ENCODE data around the gene MSI2. TPM values are rescaled to one million over a fixed set of nuclear protein-coding genes. Genes with fewer than 3 reads are reported as not detected.

Gene MSI2
- total and polyA plus RNA-seq, 7 donors, result 12.6 to 25.8 (median 21.3) TPM

- Histone ChIP-seq H3K9me3 (no peaks in the 10 kb centered on the region), H3K4me3 (no peak overlapping the region), H3K4me1 (no peaks in the 10 kb centered on the region), H3K36me3 (no peaks in the 10 kb centered on the region), H3K27ac (no peak overlapping the region), H3K27me3 (no peaks in the 10 kb centered on the region)
- 51 to 64% methylated on average over 13 of the region's 13 CpGs for WGBS, 2 donors
- no peak for DNase-seq
- intact Hi-C loops (cut with DNase I), result no loop called here
- TF ChIP-seq POLR2AphosphoS5 (IDR thresholded peaks at IDR 0.05) (no peak), POLR2A (IDR thresholded peaks at IDR 0.05) (no peak), EP300 (IDR thresholded peaks at IDR 0.05) (no peak), CTCF (IDR thresholded peaks at IDR 0.05) (no peak)
Observed at GRCh38 chr17:57366558-57367351, 110.4 kb downstream of the MSI2 start.

- no peak for TF ChIP-seq EP300 (IDR thresholded peaks at IDR 0.05)
- TF ChIP-seq POLR2A (IDR thresholded peaks at IDR 0.05), result no peak
- TF ChIP-seq CTCF (IDR thresholded peaks at IDR 0.05), result no peak
- TF ChIP-seq POLR2AphosphoS5 (IDR thresholded peaks at IDR 0.05), result no peak
Observed at GRCh38 chr17:57368637-57369336, 112.5 kb downstream of the MSI2 start.

GRCh38 chr17:57369509-57369945 lies 113.2 kb downstream of the MSI2 start:
- H3K4me1 ChIP-seq, result no peaks in the 10 kb centered on the region
- no peak overlapping the region for H3K27ac ChIP-seq
- WGBS, 2 donors, result 39 to 63% methylated on average over 2 of the region's 2 CpGs

More at GRCh38 chr17:57368637-57369336, 112.5 kb downstream of the MSI2 start:
- peaks cover 0 to 3% (median 0%) of the 10 kb centered on the region in 4 donors for H3K9me3 ChIP-seq
- no peaks in the 10 kb centered on the region for H3K27me3 ChIP-seq
- 69 to 85% methylated on average over 6 of the region's 6 CpGs for WGBS, 2 donors
- no peak for DNase-seq
- no peak overlapping the region for H3K27ac ChIP-seq
- H3K36me3 ChIP-seq, result no peaks in the 10 kb centered on the region
- no peaks in the 10 kb centered on the region for H3K4me1 ChIP-seq
- no peak overlapping the region for H3K4me3 ChIP-seq
- intact Hi-C loops (cut with DNase I), result no loop called here

GRCh38 chr17:57370037-57370581 lies 113.8 kb downstream of the MSI2 start:
- WGBS, 2 donors, result 57 to 70% methylated on average over 6 of the region's 6 CpGs
- DNase-seq, result no peak
- intact Hi-C loops (cut with DNase I), result no loop called here
- Histone ChIP-seq H3K36me3 (no peaks in the 10 kb centered on the region), H3K4me3 (no peak overlapping the region), H3K9me3 (peaks cover 0 to 3% (median 0%) of the 10 kb centered on the region in 4 donors), H3K4me1 (no peaks in the 10 kb centered on the region), H3K27me3 (no peaks in the 10 kb centered on the region), H3K27ac (no peak overlapping the region)
- TF ChIP-seq POLR2A (IDR thresholded peaks at IDR 0.05) (no peak), CTCF (IDR thresholded peaks at IDR 0.05) (no peak), EP300 (IDR thresholded peaks at IDR 0.05) (no peak), POLR2AphosphoS5 (IDR thresholded peaks at IDR 0.05) (no peak)

More at GRCh38 chr17:57369509-57369945, 113.2 kb downstream of the MSI2 start:
- DNase-seq, result no peak
- intact Hi-C loops (cut with DNase I), result no loop called here
- Histone ChIP-seq H3K4me3 (no peak overlapping the region), H3K36me3 (no peaks in the 10 kb centered on the region), H3K9me3 (peaks cover 0 to 3% (median 0%) of the 10 kb centered on the region in 4 donors), H3K27me3 (no peaks in the 10 kb centered on the region)
- TF ChIP-seq EP300 (IDR thresholded peaks at IDR 0.05) (no peak), POLR2AphosphoS5 (IDR thresholded peaks at IDR 0.05) (no peak)

- no peak for DNase-seq
- no peak for TF ChIP-seq POLR2A (IDR thresholded peaks at IDR 0.05)
- TF ChIP-seq CTCF (IDR thresholded peaks at IDR 0.05), result no peak
- TF ChIP-seq EP300 (IDR thresholded peaks at IDR 0.05), result no peak
- no peak for TF ChIP-seq POLR2AphosphoS5 (IDR thresholded peaks at IDR 0.05)
- Histone ChIP-seq H3K36me3 (no peaks in the 10 kb centered on the region), H3K27ac (no peak overlapping the region), H3K4me3 (no peak overlapping the region), H3K9me3 (peaks cover 0 to 3% (median 0%) of the 10 kb centered on the region in 4 donors), H3K4me1 (no peaks in the 10 kb centered on the region), H3K27me3 (no peaks in the 10 kb centered on the region)
- intact Hi-C loops (cut with DNase I), result no loop called here
- 97% methylated on average over 4 of the region's 4 CpGs for WGBS, 2 donors
Observed at GRCh38 chr17:57370619-57371018, 114.3 kb downstream of the MSI2 start.

All from sigmoid colon (tissue), 7 donors.